NCI-H1436 treated with DMSO at 0.1 percent for 48 hours (cell line): ENCODE measurements around the gene SDF2L1.
"Not testable (repeated sequence)": the region's sequence is repeated elsewhere in the genome, so short reads cannot be mapped to it uniquely, and the experiment has no call there.

ENCODE experiments used
- DNase-seq: peaks from one replicate; lab custom pipeline; 2025; lab: John Stamatoyannopoulos, UW

The SDF2L1 gene

GRCh38 chr22:21686634-21687393 is 44.7 kb downstream of the SDF2L1 start:
- no peak for DNase-seq

DNA sequence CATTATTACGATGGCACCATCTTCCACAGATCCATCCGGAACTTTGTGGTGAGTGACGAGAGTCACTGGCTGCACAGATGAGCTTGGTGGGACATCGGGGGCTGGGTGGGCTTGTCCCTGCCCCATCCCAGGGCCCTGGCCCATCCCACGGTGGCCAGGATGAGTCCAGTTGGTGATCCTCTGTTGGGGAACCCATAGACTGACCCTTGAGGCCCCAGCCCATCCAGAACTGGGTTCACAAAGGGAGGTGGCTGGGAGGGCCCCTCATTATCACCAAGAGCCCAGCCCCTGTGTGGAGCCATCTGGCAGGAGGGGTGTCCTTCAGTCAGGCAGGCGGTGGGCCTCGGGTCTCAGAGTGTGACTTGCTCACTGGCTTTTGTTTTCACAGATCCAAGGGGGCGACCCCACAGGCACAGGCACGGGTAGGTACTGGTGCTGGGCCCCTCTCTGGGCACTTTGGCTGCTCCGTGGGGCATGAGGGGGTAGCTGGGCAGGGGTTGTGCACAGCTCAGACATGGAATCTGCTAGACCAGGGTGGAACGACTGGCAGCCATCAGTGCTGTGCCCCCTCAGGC is 45.7 kb downstream of the SDF2L1 start:
- DNase-seq = no peak

DNA sequence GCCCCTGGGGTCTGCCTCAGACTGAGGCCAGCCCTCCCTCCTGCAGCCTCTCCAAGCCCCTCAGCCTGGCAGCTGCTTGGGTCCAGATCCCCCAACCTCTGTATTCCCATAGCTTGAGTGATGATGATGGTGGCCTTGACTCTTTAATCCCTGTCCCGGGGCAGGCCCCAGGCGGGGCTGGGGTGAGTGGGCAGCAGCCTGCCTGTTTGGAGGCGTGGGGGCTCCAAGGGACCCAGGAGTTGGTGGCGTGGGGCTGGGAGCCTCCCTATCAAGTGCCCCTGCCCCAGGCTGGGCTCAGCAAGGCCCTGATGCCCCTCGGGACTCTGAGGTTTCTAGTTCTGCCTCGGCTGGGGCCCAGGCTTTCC is 46.2 kb downstream of the SDF2L1 start:
- DNase-seq = no peak

DNA sequence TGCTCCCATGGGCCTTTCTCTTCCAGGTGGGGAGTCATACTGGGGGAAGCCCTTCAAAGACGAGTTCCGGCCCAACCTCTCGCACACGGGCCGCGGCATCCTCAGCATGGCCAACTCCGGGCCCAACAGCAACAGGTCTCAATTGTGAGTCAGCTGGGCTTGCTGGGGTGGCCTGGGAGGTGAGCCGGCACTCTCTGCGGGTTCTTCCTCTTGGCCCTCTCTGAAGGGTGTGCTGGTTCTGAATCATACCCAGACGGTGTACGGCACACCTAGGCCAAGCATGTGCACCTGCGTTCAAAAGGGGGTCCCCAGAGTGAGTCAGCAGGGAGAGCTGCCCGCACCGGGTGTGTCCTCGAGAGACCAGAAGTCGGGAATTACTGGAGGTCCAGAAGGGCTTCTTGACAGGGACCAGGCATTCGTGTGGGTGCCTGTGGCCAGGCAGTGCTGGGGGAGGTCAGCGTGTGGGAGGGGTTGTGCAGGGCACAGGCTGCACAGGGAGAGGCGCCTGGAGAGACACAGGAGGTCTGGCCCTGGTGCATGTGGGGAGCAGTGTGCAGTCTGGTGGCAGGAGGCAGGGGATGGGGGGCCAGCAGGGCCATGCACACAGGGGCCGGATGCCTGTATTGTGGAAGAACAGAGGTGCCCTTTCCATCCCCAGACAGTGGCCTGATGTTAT is 46.7 kb downstream of the SDF2L1 start:
- no peak for DNase-seq

GRCh38 chr22:21690401-21690801 is 48.3 kb downstream of the SDF2L1 start:
- no peak for DNase-seq

- DNase-seq = no peak
These were observed 49.7 kb downstream of the SDF2L1 start for GRCh38 chr22:21691816-21692215.

GRCh38 chr22:21692856-21693255 is 50.8 kb downstream of the SDF2L1 start:
- not testable (repeated sequence) for DNase-seq

DNA sequence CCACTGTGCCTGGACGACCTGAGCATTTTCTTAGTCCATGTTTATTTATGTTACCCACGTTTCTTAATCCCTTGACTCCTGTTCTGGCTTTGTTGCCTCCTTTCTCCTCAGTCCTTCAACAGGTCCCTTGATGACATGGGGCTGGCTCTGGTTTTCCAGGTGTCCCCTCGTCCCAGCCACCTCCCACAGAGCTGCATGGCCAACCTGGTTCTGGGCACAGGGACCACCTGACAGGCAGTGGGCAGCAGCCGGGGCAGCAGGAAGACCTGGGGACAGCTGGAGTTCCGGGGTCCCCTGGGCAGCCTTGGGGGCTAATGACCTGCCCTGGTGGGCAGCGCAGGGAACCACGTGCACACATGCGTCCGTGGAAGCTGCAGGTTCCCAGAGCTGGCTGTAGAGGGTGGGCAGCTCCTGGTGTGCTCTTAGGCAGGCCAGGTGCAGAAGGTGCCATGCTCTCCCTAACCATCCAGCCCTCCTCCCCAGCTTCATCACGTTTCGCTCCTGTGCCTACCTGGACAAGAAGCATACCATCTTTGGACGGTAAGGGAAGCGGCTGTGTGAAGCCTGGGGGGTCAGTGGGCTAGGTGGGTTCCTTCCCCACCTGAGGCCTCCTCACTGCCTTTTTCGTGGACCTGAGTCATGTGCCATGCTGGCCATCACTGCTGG is 51.4 kb downstream of the SDF2L1 start:
- DNase-seq = no peak
